KMS-11 (cell line): Measurements from ENCODE around the gene ETFBKMT.
"Not testable (repeated sequence)": the region's sequence is repeated elsewhere in the genome, so short reads cannot be mapped to it uniquely, and the experiment has no call there.

ENCODE experiments used
- H2AFZ ChIP-seq: fragments of 200-600 bp; sonication (generic); 2 replicates; pipeline ENCODE4 v1.6.1; 2016; ENCODE audit warnings: antibody characterized with exemption, mixed run types, low read depth
- H3K27ac ChIP-seq: fragments of 200-600 bp; sonication (generic); 2 replicates; pipeline ENCODE4 v1.6.1; 2016; ENCODE audit warnings: mild to moderate bottlenecking, mixed run types
- H3K27me3 ChIP-seq: fragments of 200-600 bp; sonication (generic); 2 replicates; pipeline ENCODE4 v1.6.1; 2017; ENCODE audit warnings: mild to moderate bottlenecking, low read depth, mixed run types, moderate library complexity; ENCODE audit not compliant: insufficient read depth
- H3K36me3 ChIP-seq: fragments of 200-600 bp; sonication (generic); 2 replicates; pipeline ENCODE4 v1.6.1; 2017; ENCODE audit warnings: mild to moderate bottlenecking, mixed run types; ENCODE audit not compliant: insufficient read depth
- H3K4me1 ChIP-seq: fragments of 200-600 bp; sonication (generic); 2 replicates; pipeline ENCODE4 v1.6.1; 2016; ENCODE audit warnings: mild to moderate bottlenecking, low read depth, mixed run types; ENCODE audit not compliant: poor library complexity, severe bottlenecking
- H3K4me2 ChIP-seq: fragments of 200-600 bp; sonication (generic); 2 replicates; pipeline ENCODE4 v1.7.0; 2016; ENCODE audit warnings: mild to moderate bottlenecking, mixed run types
- H3K4me3 ChIP-seq: fragments of 200-600 bp; sonication (generic); IDR thresholded peaks from 2 replicates; pipeline ENCODE4 v1.6.1; 2017; ENCODE audit warnings: low read depth, low read length, mixed read lengths; ENCODE audit not compliant: insufficient read depth
- H3K79me2 ChIP-seq: fragments of 200-600 bp; sonication (generic); 2 replicates; pipeline ENCODE4 v1.6.1; 2016; ENCODE audit warnings: low read depth, mixed run types; ENCODE audit not compliant: insufficient read depth
- H3K9ac ChIP-seq: fragments of 200-600 bp; sonication (generic); 2 replicates; pipeline ENCODE4 v1.6.1; 2016; ENCODE audit warnings: mild to moderate bottlenecking, mixed run types
- H4K20me1 ChIP-seq: fragments of 200-600 bp; sonication (generic); 2 replicates; pipeline ENCODE4 v1.6.1; 2016; ENCODE audit warnings: mild to moderate bottlenecking, mixed run types; ENCODE audit not compliant: insufficient read depth
- TF ChIP-seq, protein P1 (sequence below): fragments of 200-600 bp; sonication (generic); conservative IDR thresholded peaks from 2 replicates; pipeline ENCODE4 v1.6.1; 2017; ENCODE audit warnings: low read depth, mild to moderate bottlenecking, antibody characterized with exemption, low read length, moderate library complexity, mixed read lengths

Gene ETFBKMT

DNA sequence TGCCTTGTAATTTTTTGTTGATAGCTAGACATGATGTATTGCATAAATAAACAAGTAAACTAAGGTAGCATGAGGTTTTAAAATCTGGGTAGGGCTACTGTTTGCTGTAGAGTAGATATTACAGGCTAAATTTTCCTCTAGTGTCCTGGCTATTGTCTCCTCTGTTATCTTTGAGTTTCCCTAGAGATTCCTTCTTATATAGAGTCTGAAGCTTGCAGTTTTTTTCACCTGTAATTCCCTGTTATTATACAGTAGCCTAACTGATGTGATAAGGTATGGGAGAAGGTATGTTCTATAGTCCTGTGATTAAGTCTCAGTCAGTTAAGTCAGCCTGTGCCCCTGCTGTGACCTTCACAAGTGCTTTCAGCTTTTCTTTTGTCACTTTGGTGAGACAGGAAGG, 9.5 kb downstream of the ETFBKMT start:
- no peak overlapping the region for H3K9ac ChIP-seq
- TF ChIP-seq, protein P1, sequence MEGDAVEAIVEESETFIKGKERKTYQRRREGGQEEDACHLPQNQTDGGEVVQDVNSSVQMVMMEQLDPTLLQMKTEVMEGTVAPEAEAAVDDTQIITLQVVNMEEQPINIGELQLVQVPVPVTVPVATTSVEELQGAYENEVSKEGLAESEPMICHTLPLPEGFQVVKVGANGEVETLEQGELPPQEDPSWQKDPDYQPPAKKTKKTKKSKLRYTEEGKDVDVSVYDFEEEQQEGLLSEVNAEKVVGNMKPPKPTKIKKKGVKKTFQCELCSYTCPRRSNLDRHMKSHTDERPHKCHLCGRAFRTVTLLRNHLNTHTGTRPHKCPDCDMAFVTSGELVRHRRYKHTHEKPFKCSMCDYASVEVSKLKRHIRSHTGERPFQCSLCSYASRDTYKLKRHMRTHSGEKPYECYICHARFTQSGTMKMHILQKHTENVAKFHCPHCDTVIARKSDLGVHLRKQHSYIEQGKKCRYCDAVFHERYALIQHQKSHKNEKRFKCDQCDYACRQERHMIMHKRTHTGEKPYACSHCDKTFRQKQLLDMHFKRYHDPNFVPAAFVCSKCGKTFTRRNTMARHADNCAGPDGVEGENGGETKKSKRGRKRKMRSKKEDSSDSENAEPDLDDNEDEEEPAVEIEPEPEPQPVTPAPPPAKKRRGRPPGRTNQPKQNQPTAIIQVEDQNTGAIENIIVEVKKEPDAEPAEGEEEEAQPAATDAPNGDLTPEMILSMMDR = no peak
- H3K27me3 ChIP-seq = no peaks in the 10 kb centered on the region
- H3K4me3 ChIP-seq = no peak overlapping the region
- H4K20me1 ChIP-seq = no peaks in the 10 kb centered on the region
- H3K27ac ChIP-seq = no peak overlapping the region
- no peaks in the 10 kb centered on the region for H3K79me2 ChIP-seq
- no peak overlapping the region for H2AFZ ChIP-seq
- no peaks in the 10 kb centered on the region for H3K4me1 ChIP-seq
- no peak overlapping the region for H3K4me2 ChIP-seq
- H3K36me3 ChIP-seq = no peaks in the 10 kb centered on the region

DNA sequence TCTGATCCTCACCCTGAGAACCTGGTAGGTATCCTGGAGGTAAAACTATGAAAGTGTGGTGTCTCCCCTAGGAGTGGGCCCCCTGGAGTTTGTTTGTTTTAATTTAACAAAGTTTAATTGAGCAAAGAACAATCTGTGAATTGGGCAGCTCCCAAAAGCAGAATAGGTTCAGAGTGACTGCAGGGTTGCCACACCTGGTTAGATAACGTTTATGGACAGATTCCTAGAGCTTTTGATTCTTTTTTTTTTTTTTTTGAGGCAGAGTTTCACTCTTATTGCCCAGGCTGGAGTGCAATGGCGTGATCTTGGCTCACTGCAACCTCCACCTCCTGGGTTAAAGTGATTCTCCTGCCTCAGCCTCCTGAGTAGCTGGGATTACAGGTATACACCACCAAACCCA, 10.1 kb downstream of the ETFBKMT start:
- not testable (repeated sequence) for H3K36me3 ChIP-seq, H3K9ac ChIP-seq, H2AFZ ChIP-seq, H3K4me3 ChIP-seq, H3K4me1 ChIP-seq, H3K79me2 ChIP-seq, H4K20me1 ChIP-seq, H3K27me3 ChIP-seq, H3K4me2 ChIP-seq, H3K27ac ChIP-seq

DNA sequence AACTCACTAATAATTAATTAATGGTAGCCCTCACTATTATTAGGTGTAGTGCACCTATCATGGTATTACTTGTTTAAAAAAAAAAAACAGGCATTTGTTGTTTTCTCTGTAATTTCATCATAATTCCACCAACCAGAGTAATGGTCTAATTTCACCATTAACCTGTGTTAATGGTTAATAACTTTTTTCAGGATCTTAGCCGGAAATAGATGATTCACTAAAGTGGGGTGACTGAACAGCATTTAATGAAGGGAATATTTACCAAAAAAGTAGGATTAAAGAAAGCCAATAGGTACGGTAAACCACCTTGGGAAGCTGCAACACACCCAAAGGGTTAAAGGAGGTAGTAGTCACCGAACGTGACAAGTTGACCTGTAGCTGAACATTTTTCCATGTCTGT, 13.0 kb downstream of the ETFBKMT start:
- Histone ChIP-seq H3K27ac (no peak overlapping the region), H3K79me2 (no peaks in the 10 kb centered on the region), H3K4me3 (no peak overlapping the region), H3K27me3 (no peaks in the 10 kb centered on the region), H3K36me3 (no peaks in the 10 kb centered on the region), H3K4me1 (no peaks in the 10 kb centered on the region), H4K20me1 (no peaks in the 10 kb centered on the region), H2AFZ (no peak overlapping the region), H3K4me2 (no peak overlapping the region), H3K9ac (no peak overlapping the region)
- TF ChIP-seq, protein P1 = no peak

DNA sequence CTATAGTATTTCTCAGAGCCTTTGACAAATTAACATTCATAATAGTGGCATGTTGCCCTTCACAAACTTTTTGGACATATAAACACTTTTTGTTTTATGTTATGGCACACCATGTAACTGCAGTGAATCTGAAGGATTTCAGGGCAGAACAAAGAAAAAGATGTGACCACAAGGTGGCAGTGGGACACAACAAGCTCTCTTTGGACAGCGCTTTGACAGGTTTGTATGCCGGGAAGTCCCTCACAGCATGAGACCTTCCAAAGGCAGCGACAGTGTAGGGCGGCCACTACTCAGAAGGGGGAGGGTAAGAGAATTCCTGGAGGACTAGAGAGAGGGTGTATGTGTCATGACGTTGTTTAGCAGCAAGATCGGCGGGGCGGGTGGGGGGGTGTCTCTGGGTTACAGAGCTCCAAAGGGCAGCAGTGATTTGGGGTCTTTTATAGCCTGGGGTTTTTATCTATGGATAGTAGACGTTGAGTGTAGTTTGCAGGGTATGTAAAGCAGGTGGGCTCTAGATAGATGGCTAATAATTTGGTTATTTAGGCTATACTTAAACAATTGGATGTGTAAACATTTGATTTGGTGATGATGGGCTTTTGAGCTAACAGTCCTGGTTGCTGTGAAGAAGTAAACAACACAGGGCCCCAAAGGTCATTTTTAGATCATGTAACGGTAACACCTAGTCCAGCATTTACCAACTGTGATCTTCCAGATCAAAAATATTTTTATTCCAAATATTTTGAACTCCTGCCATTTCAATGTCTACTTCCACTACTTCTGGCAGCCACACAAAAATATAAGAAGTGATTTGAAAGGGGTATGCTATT, 22.9 kb downstream of the ETFBKMT start:
- no peak overlapping the region for H3K9ac ChIP-seq
- H3K79me2 ChIP-seq = no peaks in the 10 kb centered on the region
- no peak overlapping the region for H3K4me3 ChIP-seq
- no peaks in the 10 kb centered on the region for H3K27me3 ChIP-seq
- H3K27ac ChIP-seq = no peak overlapping the region
- H3K4me2 ChIP-seq = no peak overlapping the region
- TF ChIP-seq, protein P1 = peak; percentile 87
- H3K4me1 ChIP-seq = peaks cover 9% of the 10 kb centered on the region
- peak overlapping the region; percentile 7; the same call in 1 of the 2 replicates for H2AFZ ChIP-seq
- H3K36me3 ChIP-seq = no peaks in the 10 kb centered on the region
- H4K20me1 ChIP-seq = no peaks in the 10 kb centered on the region

DNA sequence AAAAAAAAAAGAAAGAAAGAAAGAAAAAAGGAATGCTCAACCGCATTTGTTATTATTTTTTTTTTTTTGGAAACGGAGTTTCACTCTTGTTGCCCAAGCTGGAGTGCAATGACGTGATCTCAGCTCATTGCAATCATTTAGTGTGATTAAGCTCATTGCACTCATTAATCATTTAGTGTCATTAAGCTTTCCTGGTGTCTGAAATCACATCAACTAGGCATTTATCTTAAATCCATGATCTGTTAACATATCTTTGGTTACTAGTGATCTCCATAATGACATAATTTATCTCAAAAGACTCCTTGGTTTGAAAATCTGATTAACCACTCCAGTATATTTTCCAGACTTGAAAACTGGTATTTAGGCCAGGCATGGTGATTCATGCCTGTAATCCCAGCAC, 26.3 kb downstream of the ETFBKMT start:
- Histone ChIP-seq H3K4me1 (peaks cover 9% of the 10 kb centered on the region), H4K20me1 (no peaks in the 10 kb centered on the region), H3K27me3 (no peaks in the 10 kb centered on the region), H3K79me2 (no peaks in the 10 kb centered on the region), H2AFZ (no peak overlapping the region), H3K4me3 (no peak overlapping the region), H3K9ac (no peak overlapping the region), H3K4me2 (no peak overlapping the region), H3K27ac (no peak overlapping the region), H3K36me3 (no peaks in the 10 kb centered on the region)
- TF ChIP-seq, protein P1 = no peak
